ENCODE results near the gene SIGLEC14. TPM values are rescaled to one million over a fixed set of nuclear protein-coding genes. Genes with fewer than 3 reads are reported as not detected.

Gene SIGLEC14
- total RNA-seq, 4 donors from 2014 or later = 0.83 to 2.2 (median 0.98) TPM; not detected in 1

- Histone ChIP-seq H3K36me3 (no peaks in the 10 kb centered on the region), H3K4me1 (peaks cover 0 to 3% of the 10 kb centered on the region in 2 donors), H3K27me3 (peaks cover 9 to 28% (median 13%) of the 10 kb centered on the region in 3 donors), H3K27ac (no peak overlapping the region), H3K4me3 (no peak overlapping the region), H3K9me3 (no peaks in the 10 kb centered on the region)
- in situ Hi-C loops (cut with MboI; ENCODE audit: low sequenced_read_pairs in 4 of 4) = loop anchor here in 3 of 4 donors (5.0 to 25.0 kb wide), 2 partner anchors 487 to 492 kb away; partner anchors contain the start of genes CTU1 (in 3 of the 3) and SIGLEC9 (in 1 of the 3)
- TF ChIP-seq POLR2A (IDR thresholded peaks at IDR 0.05) = no peak
- TF ChIP-seq, protein P1, sequence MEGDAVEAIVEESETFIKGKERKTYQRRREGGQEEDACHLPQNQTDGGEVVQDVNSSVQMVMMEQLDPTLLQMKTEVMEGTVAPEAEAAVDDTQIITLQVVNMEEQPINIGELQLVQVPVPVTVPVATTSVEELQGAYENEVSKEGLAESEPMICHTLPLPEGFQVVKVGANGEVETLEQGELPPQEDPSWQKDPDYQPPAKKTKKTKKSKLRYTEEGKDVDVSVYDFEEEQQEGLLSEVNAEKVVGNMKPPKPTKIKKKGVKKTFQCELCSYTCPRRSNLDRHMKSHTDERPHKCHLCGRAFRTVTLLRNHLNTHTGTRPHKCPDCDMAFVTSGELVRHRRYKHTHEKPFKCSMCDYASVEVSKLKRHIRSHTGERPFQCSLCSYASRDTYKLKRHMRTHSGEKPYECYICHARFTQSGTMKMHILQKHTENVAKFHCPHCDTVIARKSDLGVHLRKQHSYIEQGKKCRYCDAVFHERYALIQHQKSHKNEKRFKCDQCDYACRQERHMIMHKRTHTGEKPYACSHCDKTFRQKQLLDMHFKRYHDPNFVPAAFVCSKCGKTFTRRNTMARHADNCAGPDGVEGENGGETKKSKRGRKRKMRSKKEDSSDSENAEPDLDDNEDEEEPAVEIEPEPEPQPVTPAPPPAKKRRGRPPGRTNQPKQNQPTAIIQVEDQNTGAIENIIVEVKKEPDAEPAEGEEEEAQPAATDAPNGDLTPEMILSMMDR (IDR thresholded peaks at IDR 0.05 in 4 of 5, conservative IDR thresholded peaks at IDR 0.05 in 1 of 5) = no peak
- ATAC-seq = no peak
- intact Hi-C loops (cut with DNase I; ENCODE audit: low total_unique reads) = loop anchor here (10.0 kb wide), 1 partner anchor 406 kb away; the partner anchor contains the start of gene ZNF615
- DNase-seq = no peak
Observed at GRCh38 chr19:51599084-51599483, 47.5 kb downstream of the SIGLEC14 start.

GRCh38 chr19:51598159-51598915 is 48.3 kb downstream of the SIGLEC14 start:
- H3K4me1 ChIP-seq = peaks cover 5 to 11% of the 10 kb centered on the region in 2 donors
- intact Hi-C loops (cut with DNase I; ENCODE audit: low total_unique reads) = loop anchor here (10.0 kb wide), 1 partner anchor 406 kb away; the partner anchor contains the start of gene ZNF615
- H3K4me3 ChIP-seq = no peak overlapping the region
- H3K36me3 ChIP-seq = no peaks in the 10 kb centered on the region
- no peaks in the 10 kb centered on the region for H3K9me3 ChIP-seq
- no peak for TF ChIP-seq POLR2A (IDR thresholded peaks at IDR 0.05)
- TF ChIP-seq, protein P1 (IDR thresholded peaks at IDR 0.05 in 4 of 5, conservative IDR thresholded peaks at IDR 0.05 in 1 of 5) = no peak
- ATAC-seq (no peak), DNase-seq (no peak)
- H3K27ac ChIP-seq = no peak overlapping the region
- peaks cover 9 to 28% (median 13%) of the 10 kb centered on the region in 3 donors for H3K27me3 ChIP-seq
- in situ Hi-C loops (cut with MboI; ENCODE audit: low sequenced_read_pairs in 4 of 4) = loop anchor here in 3 of 4 donors (5.0 to 25.0 kb wide), 2 partner anchors 486 to 491 kb away; partner anchors contain the start of genes CTU1 (in 3 of the 3) and SIGLEC9 (in 1 of the 3)

- in situ Hi-C loops (cut with MboI; ENCODE audit: low sequenced_read_pairs in 4 of 4) = loop anchor here in 3 of 4 donors (5.0 to 25.0 kb wide), 2 partner anchors 483 to 488 kb away; partner anchors contain the start of genes CTU1 (in 3 of the 3) and SIGLEC9 (in 1 of the 3)
- ATAC-seq (no peak), DNase-seq (no peak)
- TF ChIP-seq, protein P1 (IDR thresholded peaks at IDR 0.05 in 4 of 5, conservative IDR thresholded peaks at IDR 0.05 in 1 of 5) = no peak
- no peak for TF ChIP-seq POLR2A (IDR thresholded peaks at IDR 0.05)
- peaks cover 8 to 14% of the 10 kb centered on the region in 2 donors for H3K4me1 ChIP-seq
- no peaks in the 10 kb centered on the region for H3K9me3 ChIP-seq
- no peak overlapping the region for H3K27ac ChIP-seq
- intact Hi-C loops (cut with DNase I; ENCODE audit: low total_unique reads) = loop anchor here (10.0 kb wide), 1 partner anchor 409 kb away; the partner anchor contains the start of gene ZNF615
- peak overlapping the region in 1 of 4 donors; percentile 61 for H3K4me3 ChIP-seq
- no peaks in the 10 kb centered on the region for H3K36me3 ChIP-seq
- peaks cover 5 to 11% (median 9%) of the 10 kb centered on the region in 3 donors for H3K27me3 ChIP-seq
Observed at GRCh38 chr19:51595190-51596175, 51.1 kb downstream of the SIGLEC14 start.

GRCh38 chr19:51594774-51595109 is 51.9 kb downstream of the SIGLEC14 start:
- DNase-seq = no peak
- TF ChIP-seq, protein P1 (IDR thresholded peaks at IDR 0.05 in 4 of 5, conservative IDR thresholded peaks at IDR 0.05 in 1 of 5) = no peak
- no peak for TF ChIP-seq POLR2A (IDR thresholded peaks at IDR 0.05)
- Histone ChIP-seq H3K27ac (peak overlapping the region; percentile 32 to 71 (median 52)), H3K4me3 (peak overlapping the region; percentile 61 to 80 (median 73)), H3K4me1 (peaks cover 8 to 14% of the 10 kb centered on the region in 2 donors), H3K9me3 (no peaks in the 10 kb centered on the region), H3K27me3 (peaks cover 5 to 9% (median 8%) of the 10 kb centered on the region in 3 donors), H3K36me3 (no peaks in the 10 kb centered on the region)
- in situ Hi-C loops (cut with MboI; ENCODE audit: low sequenced_read_pairs in 4 of 4) (loop anchor here in 3 of 4 donors (5.0 to 25.0 kb wide), 2 partner anchors 482 to 487 kb away; partner anchors contain the start of genes CTU1 (in 3 of the 3) and SIGLEC9 (in 1 of the 3)), intact Hi-C loops (cut with DNase I; ENCODE audit: low total_unique reads) (loop anchor here (1.0 to 10.0 kb wide), 5 partner anchors 23 to 486 kb away; partner anchors contain the start of genes CTU1, ZNF175 and ZNF615)
- peak; percentile 5 to 22 for ATAC-seq
